K562 (cell line): Measurements from ENCODE around the gene PLD5.
"Not testable (repeated sequence)": the region's sequence is repeated elsewhere in the genome, so short reads cannot be mapped to it uniquely, and the experiment has no call there.

ENCODE experiments used
- CEBPG ChIP-seq, 3 experiments: fragments of 200-800 bp in 1 of 3; sonication (Bioruptor generic) in 1 of 3; sonication (generic) in 1 of 3; formaldehyde crosslinking in 1 of 3; IDR thresholded peaks in 2 of 3; conservative IDR thresholded peaks in 1 of 3; 2 replicates each; pipeline versions ENCODE4 v1.6.1 to v1.8.0; 2016 to 2022; ENCODE audit warnings: missing compliant biosample characterization in 2 of 3, missing genetic modification characterization in 2 of 3, mild to moderate bottlenecking in 1 of 3, missing genetic modification reagents in 1 of 3
- CREBBP ChIP-seq: IDR thresholded peaks from one replicate; pipeline ENCODE4 v1.6.1; 2012; ENCODE audit warnings: low read depth, mild to moderate bottlenecking, control low read depth, inconsistent platforms, low read length
- CTCF ChIP-seq, 3 experiments: IDR thresholded peaks in 2 of 3; conservative IDR thresholded peaks in 1 of 3; 2 replicates each; pipeline ENCODE4 v1.5.1; 2011 to 2012; ENCODE audit warnings: low read length in 3 of 3, mild to moderate bottlenecking in 3 of 3, control low read depth in 2 of 3, improper control_type of control experiment in 1 of 3, inconsistent platforms in 1 of 3, low read depth in 1 of 3, mixed read lengths in 1 of 3, moderate library complexity in 1 of 3; ENCODE audit not compliant: insufficient read depth in 2 of 3
- ESRRA ChIP-seq: fragments of 450-650 bp; IDR thresholded peaks from 2 replicates; pipeline ENCODE4 v1.6.1; 2014; ENCODE audit warnings: low read depth, mild to moderate bottlenecking, moderate library complexity, borderline replicate concordance
- EZH2 ChIP-seq: IDR thresholded peaks from 2 replicates; pipeline ENCODE4 v1.6.1; 2012; ENCODE audit warnings: low read depth, mild to moderate bottlenecking, inconsistent platforms, low read length, borderline replicate concordance
- NFE2L1 ChIP-seq: fragments of 450-650 bp; IDR thresholded peaks from 2 replicates; pipeline ENCODE4 v1.6.1; 2016; ENCODE audit warnings: missing genetic modification characterization, low read depth, mild to moderate bottlenecking, missing compliant biosample characterization, moderate library complexity, borderline replicate concordance
- NUFIP1 ChIP-seq: fragments of 450-650 bp; IDR thresholded peaks from 2 replicates; pipeline ENCODE4 v1.6.1; 2018; ENCODE audit not compliant: partially characterized antibody
- OTX1 ChIP-seq: fragments of 450-650 bp; formaldehyde crosslinking; IDR thresholded peaks from 2 replicates; pipeline ENCODE4 v1.4.0; 2022; ENCODE audit warnings: mild to moderate bottlenecking
- PTBP1 ChIP-seq: fragments of 200-400 bp; formaldehyde crosslinking; IDR thresholded peaks from 2 replicates; pipeline ENCODE4 v1.6.1; 2017; ENCODE audit warnings: low read depth, low read length
- SREBF2 ChIP-seq: sonication (generic); formaldehyde crosslinking; IDR thresholded peaks from 2 replicates; pipeline ENCODE4 v1.4.0; 2020; ENCODE audit warnings: mild to moderate bottlenecking, missing genetic modification reagents
- TCF7L2 ChIP-seq: fragments of 150-350 bp; IDR thresholded peaks from 2 replicates; pipeline ENCODE4 v1.6.1; 2016; ENCODE audit warnings: low read depth, mild to moderate bottlenecking, low read length, moderate library complexity
- ZFP1 ChIP-seq: fragments of 450-650 bp; formaldehyde crosslinking; IDR thresholded peaks from 2 replicates; pipeline ENCODE4 v1.4.0; 2020; ENCODE audit warnings: mild to moderate bottlenecking, mixed read lengths

GRCh38 chr1:242293781-242294180 is 230.7 kb downstream of the PLD5 start:
- not testable (repeated sequence) for TF ChIP-seq OTX1; CTCF (IDR thresholded peaks at IDR 0.05 in 2 of 3, conservative IDR thresholded peaks at IDR 0.05 in 1 of 3; ENCODE audit: insufficient read depth in 2 of 3, low read depth in 1 of 3, low read length in 3 of 3); CREBBP; PTBP1; SREBF2 (CRISPR knock-in tag); ZFP1 (CRISPR knock-in tag); NFE2L1 (tag); NUFIP1; EZH2; ESRRA; TCF7L2; CEBPG (CRISPR knock-in tag; IDR thresholded peaks at IDR 0.05); CEBPG (tag; conservative IDR thresholded peaks at IDR 0.05 in 1 of 2, IDR thresholded peaks at IDR 0.05 in 1 of 2)
